ENCODE measurements around the gene NECAP2.
A peak's percentile ranks its signal among the peaks of the same experiment; 100 is the strongest.

The NECAP2 gene, protein sequence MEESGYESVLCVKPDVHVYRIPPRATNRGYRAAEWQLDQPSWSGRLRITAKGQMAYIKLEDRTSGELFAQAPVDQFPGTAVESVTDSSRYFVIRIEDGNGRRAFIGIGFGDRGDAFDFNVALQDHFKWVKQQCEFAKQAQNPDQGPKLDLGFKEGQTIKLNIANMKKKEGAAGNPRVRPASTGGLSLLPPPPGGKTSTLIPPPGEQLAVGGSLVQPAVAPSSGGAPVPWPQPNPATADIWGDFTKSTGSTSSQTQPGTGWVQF

DNA sequence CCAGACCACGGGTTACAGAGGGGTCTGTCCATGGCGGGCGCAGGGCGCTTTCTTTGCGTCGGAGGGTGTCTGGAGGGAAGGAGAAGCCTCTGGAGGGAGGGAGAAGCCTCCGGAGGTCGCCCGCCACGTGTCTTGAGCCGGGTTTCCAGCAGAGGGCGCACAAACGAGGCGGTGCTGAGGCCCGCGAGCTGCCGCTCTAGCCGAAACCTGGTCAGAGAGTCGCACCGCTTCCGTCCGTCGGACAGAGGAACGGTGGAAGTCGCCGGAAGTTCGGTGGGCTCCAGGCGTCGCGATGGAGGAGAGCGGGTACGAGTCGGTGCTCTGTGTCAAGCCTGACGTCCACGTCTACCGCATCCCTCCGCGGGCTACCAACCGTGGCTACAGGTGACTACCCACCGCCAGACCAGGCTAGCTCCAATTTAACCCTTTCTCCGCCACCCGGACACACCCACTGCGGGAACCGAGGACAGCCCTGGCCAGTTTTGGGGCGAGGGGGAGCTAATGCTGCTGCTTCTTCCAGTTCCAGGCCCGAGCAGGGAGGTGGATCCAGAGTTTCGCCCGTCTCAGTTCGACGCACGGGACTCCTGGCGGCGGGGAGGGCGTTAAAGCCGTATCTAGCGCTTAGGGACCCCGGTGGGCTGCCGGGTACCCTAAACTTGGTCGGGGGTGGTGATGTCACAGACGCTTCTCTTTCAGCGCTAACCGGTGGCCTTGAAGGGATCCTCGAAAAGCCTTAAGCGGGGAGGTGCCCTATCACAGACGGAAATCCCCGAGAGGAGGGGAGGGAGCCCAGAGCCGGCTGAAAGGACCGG, at the start of gene NECAP2:
NECAP2 (plus strand) TSS at position 255 of the 812 bp plus-strand sequence; CDS start at position 293, 38 bp downstream.
- DNase-seq, result peak; percentile 91 to 98

DNA sequence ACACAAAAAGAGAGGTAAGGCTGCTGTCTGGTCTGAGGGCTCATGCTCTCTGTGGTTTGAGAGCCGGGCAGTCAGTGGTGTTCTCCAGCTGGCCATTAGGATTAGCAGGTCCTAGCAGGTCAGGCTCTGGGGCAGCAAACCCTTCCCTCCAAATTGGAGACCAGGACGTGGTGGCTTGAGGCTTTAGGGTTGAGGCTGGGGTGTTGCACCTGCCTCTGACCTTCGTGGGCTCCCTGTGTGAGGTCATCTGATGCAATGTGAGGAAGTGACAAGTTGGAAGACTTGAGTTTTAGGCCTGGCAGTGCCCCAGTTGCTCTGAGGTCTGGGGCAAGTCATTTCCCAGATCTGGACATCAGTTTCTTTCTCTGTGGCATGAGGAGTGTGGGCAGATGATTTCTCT, 49.1 kb upstream of the NECAP2 start:
- no peak for DNase-seq

DNA sequence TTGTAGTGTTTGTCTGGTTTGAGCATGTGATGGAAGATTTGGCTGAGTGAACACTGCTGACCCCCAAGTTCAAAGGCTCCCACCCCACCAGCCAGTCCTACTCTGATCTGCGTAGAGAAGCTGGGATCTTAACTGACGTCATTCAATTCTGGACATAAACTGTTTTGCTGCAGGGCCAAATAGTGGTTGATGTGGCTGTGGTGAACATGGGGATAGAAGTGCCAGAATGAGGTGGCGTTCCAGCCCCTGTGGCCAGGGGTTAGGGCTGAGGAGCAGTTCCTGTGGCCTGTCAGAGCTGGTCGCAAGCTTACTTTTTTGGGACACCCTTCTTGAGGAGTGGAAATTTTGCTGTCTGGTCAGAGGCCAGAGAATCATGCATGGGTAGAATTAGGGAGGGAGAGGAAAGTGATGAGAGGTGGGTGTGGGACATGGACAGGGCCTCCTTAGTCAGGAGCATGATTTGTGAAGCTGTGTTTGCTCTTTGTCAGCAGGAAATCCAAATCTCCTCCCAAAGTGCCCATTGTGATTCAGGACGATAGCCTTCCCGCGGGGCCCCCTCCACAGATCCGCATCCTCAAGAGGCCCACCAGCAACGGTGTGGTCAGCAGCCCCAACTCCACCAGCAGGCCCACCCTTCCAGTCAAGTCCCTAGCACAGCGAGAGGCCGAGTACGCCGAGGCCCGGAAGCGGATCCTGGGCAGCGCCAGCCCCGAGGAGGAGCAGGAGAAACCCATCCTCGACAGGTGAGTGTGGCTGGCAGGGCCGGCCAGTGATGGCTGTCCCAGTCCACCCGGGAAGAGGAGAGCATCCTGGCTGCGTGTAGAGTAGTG, 47.6 kb upstream of the NECAP2 start:
- DNase-seq, result no peak

DNA sequence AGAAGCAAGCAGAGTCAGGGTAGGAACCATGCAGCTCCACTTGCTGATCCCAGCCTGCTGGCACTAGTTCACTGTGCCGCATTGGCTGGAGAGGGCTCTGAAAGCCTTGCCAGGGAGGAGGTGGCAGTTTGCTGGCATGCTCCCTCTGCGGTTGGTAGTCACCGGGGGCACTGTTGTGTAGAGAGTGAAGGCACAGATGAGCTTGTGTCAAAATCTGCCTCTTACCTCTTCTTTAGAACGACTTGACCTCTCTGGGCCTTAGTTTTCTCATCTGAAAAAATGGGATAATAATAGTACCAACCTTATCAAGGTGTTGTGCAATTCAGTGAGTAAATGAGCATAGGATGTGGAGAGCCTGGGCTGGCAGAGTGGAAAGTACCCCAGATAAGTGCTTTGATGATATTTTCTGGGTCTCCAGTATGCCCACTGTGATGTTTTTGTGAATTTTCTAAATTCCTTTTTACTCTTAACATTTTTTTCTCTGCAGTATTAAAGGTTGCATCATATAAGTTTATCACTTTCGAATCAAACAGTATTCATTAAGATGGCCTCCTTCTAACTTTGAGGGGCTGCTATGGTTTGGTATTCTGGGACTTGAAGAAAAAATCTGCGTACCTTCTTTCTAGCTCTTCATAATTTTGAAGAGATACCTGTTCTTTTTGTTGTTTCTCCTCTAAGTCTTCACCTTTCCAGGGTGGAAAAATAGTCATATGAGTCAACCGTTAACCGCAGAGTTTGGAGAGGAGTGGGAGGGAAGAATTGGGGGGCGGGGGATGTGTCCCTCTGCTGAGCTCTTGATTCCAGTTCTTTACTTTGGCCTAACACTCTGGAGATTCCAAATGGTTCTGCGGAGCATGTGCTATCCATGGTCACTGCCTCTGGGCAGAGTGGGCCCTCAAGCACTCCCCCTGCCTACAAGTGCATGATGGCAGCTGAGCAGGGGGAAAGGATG, 46.7 kb upstream of the NECAP2 start:
- DNase-seq, result no peak

DNA sequence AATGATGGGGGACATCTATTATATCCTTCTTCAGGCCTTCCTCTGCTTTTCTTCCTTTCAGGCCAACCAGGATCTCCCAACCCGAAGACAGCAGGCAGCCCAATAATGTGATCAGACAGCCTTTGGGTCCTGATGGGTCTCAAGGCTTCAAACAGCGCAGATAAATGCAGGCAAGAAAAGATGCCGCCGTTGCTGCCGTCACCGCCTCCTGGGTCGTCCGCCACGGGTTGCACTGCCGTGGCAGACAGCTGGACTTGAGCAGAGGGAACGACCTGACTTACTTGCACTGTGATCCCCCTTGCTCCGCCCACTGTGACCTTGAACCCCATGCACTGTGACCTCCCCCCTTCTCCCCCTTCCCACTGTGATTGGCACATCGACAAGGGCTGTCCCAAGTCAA, 45.5 kb upstream of the NECAP2 start:
- no peak for DNase-seq

DNA sequence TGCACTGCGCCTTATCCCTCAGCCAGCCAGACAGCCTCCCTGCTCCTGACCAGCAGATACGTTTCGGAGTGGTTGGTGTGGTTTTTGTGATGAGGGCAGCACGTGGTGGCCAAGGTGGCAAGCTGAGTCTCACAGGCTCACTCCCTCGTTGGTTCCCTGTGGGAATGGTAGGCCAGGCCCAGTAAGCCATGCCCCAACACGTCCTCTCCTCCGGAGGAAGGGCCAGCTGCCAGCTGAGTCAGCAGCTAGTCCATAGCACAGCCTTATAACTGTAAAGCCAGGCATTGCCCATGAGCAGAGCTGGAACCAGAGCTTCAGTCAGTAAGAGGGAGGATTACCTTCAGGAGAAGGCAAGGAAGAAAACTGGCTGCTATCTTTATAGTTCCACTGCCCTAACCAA, 43.9 kb upstream of the NECAP2 start:
- no peak for DNase-seq

DNA sequence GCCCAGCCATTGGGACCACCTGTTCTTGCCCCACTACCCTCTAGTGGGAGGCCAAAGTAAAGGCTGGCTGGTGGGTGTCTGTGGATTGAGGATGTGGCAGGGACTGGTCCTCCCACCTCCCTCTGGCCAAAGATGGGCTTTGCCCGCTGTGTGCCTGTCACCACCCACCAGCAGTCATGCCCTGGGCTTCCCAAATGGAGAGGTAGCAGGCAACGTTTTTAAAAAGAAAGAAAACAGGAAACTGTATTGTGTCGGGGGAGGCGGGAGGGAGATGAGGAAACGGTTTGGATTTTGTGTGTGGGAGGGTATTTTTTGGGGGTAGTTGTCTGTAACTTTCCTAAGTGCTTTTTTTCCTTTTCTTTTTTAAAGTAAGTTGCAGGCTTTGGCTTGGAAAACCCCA, 43.4 kb upstream of the NECAP2 start:
- DNase-seq, result no peak

DNA sequence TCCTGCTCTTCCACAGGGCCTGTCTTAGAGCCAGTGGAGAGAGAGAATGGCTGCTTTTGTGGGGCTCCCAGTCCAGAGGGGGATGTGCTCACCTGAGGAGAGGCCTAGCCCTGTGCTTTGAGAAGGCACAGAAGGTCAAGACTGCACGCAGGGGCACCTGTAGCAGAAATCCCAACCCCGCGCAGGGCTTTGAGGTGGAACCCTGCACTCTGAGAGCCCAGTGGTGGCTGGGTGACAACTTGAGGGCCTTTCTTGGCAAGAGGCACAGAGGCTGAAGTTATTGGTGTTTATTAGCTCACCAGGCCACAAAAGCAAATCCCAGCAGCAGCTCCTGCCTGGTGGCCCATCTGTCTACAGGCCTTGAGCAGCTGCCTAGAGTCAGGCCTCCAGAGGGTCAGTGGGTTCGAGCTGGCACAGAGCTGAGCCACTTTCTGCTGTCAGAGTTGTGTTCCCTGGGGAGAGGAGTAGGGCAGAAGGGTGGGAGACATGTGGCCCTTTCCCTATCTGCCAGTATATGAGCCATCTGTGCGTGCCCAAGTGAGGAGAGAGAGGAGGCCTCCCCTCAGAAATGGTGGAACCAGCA, 42.1 kb upstream of the NECAP2 start:
- no peak for DNase-seq

DNA sequence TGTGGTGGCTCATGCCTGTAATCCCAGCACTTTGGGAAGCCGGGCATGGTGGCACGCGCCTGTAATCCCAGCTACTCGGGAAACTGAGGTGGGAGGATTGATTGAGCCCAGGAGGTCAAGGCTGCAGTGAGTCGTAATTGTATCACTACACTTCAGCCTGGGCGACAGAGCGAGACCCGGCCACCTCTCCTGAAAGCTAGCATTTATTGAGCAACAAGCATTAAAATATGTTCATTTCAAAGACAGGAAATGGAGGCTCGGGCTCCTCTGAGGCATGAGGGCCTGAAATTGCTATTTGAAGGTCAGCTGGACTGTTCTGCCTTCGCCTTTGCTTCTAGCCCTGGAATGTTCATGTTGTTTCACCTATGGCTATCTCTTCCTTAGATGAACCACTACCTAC, 37.8 kb upstream of the NECAP2 start:
- no peak for DNase-seq

DNA sequence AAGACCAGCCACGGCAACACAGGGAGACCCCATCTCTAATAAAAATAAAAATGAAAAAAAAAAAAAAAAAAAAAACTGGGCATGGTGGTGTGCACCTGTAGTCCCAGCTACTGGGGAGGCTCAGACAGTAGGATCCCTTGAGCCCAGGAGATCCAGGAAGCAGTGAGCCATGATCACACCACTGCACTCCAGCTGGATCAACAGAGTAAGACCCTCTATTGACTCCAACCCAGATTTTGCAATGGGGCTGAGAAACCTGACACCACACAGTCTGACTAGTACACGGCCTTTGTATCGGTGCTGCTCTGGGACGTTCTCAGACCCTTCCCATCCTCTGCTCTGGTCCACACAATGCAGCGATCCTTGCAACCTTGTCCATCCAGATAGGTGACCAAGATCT, 35.1 kb upstream of the NECAP2 start:
- no peak for DNase-seq

DNA sequence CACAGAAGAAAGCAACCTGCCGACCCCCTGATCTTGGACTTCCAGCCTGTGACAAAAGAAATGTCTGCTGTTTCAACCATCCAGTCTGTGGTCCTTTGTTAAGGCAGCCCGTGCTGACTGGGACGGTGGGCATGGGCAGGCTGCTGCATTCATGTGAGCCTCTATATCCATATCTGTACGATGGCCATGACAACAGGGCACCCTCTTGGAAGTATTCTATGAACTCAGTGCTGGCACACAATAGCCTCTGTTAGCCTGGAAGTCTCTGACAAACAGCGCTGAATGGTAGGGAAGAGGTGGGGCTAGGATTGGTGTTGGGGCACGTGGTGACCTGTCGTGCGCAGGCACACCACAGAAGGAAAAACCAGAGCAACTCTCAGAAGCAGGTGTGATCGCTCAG, 33.7 kb upstream of the NECAP2 start:
- no peak for DNase-seq

DNA sequence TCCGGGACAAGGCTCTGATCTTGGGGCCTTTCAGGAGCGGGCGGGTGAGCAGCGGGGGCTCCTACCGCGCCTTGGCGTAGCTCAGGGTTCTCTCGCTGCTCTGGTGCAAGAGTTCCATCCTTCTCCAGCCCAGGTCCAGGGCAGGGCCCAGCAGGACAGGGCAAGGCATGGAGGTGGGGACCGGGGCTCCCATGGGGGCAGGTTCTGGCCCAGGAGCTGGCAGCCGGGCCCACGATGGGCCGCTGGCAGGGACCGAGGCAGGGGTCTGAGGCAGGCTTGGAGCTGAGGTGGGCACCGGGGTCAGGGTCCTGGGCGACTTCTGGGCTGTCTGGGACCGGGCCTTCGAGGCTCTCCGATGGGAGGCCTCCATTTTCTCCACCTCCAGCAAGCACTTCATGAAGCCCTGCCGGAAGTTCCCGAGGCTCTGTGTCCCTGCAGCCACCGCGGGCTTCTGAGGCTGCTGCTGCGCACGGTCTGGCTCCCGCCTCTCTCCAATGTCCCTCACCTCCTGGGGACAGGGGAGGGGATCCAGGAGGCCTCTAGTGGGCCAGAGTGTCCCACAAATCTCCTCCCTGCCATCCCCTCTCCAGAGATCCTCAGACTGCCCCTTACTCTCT, 30.9 kb upstream of the NECAP2 start:
- DNase-seq, result no peak

DNA sequence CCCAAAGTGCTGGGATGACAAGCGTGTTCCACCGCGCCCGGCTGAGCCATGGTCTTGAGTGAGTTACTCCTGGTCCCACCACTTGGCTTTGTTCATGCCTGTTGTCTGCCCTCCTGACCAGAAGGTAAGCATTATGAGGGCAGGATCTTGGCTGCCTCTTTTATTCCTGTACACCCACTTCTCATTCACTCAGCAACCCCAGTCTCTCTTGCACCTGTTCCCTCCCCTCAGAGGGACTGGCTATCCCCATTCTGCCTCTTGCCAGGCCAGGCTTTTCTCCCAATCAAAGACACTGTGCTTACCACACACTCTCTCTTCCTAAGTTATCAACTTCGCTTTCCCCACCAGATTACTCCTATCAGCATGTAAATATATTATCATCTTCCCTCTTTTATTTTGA, 29.7 kb upstream of the NECAP2 start:
- no peak for DNase-seq

DNA sequence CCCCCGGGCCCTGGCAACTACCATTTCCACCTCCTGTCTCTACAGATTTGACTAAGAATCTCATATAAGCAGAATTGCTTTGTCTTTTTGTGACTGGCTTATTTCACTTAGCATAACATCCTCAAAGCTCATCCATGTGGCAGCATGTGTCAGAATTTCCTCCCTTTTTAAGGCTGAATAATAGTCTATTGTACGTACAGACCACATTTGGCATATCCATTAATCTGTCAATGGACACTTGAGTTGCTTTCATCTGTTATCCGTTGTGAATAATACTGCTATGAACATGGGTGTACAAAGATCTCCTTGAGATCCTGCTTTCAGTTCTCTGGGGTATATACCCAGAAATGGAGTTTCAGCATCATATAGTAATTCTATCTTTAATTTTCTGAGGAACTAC, 27.3 kb upstream of the NECAP2 start:
- DNase-seq, result no peak

DNA sequence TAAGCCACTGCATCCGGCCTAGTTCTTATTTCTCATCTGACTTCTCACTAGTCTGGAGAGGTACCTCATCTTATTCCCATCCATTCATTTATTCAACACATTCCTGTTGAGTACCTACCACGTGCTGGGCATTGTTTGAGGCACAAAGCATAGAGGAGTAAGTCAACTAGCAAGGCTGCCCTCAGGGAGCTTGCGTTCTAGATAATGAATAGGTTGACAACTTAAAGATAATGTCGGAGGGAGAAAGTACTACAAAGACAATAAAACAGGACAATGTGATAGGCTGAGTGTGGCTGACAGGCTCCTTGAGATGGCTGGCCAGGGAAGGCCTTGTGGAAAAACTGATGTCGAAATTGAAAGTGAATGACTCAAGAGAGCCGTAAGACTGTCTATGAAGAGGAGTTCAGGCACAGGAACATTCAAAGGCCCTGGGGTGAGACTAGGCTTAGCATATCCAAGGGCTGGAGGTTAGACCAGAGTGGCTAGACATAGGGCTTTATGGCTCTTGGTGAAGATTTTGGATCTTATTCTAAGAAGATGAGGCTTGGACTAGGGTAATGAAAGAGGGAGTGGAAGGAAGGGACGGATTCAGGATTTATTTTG, 21.6 kb upstream of the NECAP2 start:
- no peak for DNase-seq

DNA sequence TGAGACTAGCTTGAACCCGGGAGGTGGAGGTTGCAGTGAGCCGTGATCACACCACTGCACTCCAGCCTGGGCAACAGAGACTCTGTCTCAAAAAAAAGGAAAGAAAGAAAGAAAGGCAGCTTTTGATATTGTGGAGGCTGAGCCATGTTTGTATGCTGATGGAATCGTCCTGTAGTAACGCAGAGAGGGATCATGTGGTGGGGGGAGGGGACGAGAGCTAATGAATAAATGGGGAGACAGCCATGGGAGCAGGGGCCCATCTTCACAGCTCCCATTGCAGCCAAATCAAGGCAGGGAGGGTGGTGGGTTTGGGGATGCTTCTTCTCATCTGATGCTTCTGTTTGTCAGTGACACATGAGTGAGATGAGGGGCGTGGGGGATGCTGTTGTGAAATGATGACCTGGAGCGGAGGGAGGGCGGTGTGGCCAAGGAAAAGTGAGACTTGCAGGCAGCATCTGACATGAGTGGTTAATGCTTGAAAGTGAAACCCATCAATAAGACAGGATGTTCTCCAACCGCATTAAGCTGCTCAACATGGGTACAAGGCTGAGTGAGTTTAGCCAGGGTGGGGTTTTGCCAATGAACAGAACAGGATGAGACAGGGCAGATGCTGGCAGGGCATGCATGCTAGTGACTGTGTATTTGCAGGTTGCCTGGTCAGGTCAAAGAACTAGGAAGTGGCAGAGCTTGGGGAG, 20.0 kb upstream of the NECAP2 start:
- no peak for DNase-seq

DNA sequence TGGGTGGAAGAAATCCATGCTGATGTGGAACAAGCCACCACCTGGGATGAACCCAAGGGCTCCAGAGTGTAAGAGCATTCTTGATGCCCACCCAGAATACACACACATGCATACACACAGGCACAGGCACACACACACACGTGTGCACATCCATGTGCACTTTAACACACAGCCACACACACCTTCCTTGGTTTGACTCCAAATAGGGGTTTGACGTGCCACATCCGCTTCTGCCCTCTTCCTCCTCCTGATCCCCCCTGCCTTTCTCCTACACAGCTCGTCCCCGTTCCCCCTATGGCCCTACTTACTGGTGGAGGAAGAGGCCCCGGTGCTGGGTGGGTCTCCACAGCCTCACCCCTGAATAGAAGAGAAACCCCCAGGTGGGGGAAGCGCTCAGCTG, 19.3 kb upstream of the NECAP2 start:
- DNase-seq, result no peak

DNA sequence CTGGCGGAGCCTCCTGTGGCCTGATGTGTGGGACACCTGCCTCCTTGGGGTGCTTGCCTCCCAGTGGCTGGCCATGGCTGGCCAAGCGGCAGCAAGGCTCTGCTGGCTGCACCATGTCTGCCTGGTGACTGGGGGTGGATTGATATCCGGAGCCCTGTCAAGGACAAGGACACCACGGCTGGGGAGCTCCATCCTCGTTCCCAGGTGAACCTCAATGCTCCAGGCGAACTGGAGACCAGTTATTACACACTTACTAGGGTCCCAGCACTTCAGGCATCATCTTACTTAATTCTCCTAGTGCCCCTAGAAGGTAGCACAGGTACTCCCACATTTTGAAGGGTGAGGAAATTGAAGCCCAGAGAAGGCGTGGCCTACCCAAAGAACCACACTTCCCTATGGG, 18.5 kb upstream of the NECAP2 start:
- DNase-seq, result no peak

DNA sequence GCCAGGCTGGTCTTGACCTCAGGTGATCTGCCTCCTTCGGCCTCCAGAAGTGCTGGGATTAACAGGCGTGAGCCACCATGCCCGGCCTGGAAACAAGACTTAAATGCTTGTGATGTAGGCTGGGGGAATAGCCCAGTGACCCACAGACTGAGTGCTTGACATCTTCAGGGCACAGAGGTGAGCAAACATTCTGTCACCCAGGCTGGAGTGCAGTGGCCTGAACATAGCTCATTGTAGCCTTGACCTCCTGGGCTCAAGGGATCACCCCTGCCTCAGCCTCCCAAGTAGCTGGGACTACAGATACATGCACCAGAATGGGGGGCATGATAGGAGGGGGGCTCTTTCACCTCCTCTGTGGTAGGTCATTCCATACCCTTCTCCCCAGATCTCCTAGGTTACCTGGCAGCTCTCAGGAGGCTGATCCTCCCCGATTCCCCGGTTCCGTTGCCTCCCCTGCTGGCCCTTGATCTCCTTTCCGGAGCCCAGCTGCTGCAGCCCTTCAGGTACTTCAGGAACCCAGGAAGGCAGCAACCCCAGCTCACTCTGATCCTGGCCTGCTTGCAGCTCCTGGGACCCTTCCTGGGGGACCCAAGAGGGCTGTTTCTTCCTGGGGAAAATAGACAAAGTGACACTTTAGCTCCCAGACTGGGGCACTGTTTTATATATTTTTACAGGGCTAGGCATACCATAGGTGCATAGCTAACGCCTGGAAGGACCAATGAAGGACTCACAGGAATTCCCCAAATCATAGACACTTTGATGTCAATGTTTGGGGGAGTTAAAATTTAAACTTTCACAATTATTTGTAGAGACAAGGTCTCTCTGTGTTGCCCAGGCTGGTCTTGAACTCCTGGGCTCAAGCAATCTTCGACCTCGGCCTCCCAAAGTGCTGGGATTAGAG, 15.1 kb upstream of the NECAP2 start:
- DNase-seq, result no peak

All from NCI-H526 (cell line).